MM.1S (cell line): ENCODE measurements around the gene SMIM26.

Experiments
- DNase-seq: peaks from one replicate; pipeline ENCODE4 v3.0.0-alpha.2; 2015
- H2AFZ ChIP-seq: fragments of 300-600 bp; sonication (generic); 2 replicates; pipeline ENCODE4 v1.6.0; 2016; ENCODE audit warnings: antibody characterized with exemption, low read length
- H3F3A ChIP-seq: fragments of 300-600 bp; sonication (generic); 2 replicates; pipeline ENCODE4 v1.6.1; 2016; ENCODE audit warnings: mild to moderate bottlenecking, antibody characterized with exemption, low read length, moderate library complexity, mixed read lengths; ENCODE audit not compliant: insufficient read depth
- H3K27ac ChIP-seq: fragments of 300-600 bp; sonication (generic); 2 replicates; pipeline ENCODE4 v1.5.1; 2016; ENCODE audit warnings: mild to moderate bottlenecking, low read length
- H3K27me3 ChIP-seq: fragments of 300-600 bp; sonication (generic); replicated peaks from 2 replicates; pipeline ENCODE4 v1.6.0; 2016; ENCODE audit warnings: low read length; ENCODE audit not compliant: insufficient read depth
- H3K36me3 ChIP-seq: fragments of 300-600 bp; sonication (generic); replicated peaks from 2 replicates; pipeline ENCODE4 v1.6.1; 2016; ENCODE audit warnings: mild to moderate bottlenecking, low read length, mixed read lengths; ENCODE audit not compliant: insufficient read depth
- H3K4me1 ChIP-seq: fragments of 300-600 bp; sonication (generic); 2 replicates; pipeline ENCODE4 v1.6.1; 2016; ENCODE audit warnings: low read length, mixed read lengths
- H3K4me2 ChIP-seq: fragments of 300-600 bp; sonication (generic); 2 replicates; pipeline ENCODE4 v1.6.0; 2016; ENCODE audit warnings: low read depth, low read length
- H3K4me3 ChIP-seq: fragments of 300-600 bp; sonication (generic); 2 replicates; pipeline ENCODE4 v1.5.1; 2016; ENCODE audit warnings: low read length, mixed read lengths
- H3K79me2 ChIP-seq: fragments of 300-600 bp; sonication (generic); 2 replicates; pipeline ENCODE4 v1.6.1; 2016; ENCODE audit warnings: mixed run types, low read length, mixed read lengths
- H3K9ac ChIP-seq: fragments of 300-600 bp; sonication (generic); 2 replicates; pipeline ENCODE4 v1.6.1; 2016; ENCODE audit warnings: low read length, mixed read lengths
- H3K9me2 ChIP-seq: fragments of 300-600 bp; sonication (generic); replicated peaks from 2 replicates; pipeline ENCODE4 v1.6.1; 2016; ENCODE audit warnings: mild to moderate bottlenecking, low read length, mixed read lengths; ENCODE audit not compliant: insufficient read depth
- H3K9me3 ChIP-seq: fragments of 300-600 bp; sonication (generic); replicated peaks from 2 replicates; pipeline ENCODE4 v1.6.1; 2016; ENCODE audit warnings: mild to moderate bottlenecking, low read length, mixed read lengths; ENCODE audit not compliant: insufficient read depth
- H4K20me1 ChIP-seq: fragments of 300-600 bp; sonication (generic); 2 replicates; pipeline ENCODE4 v1.6.1; 2016; ENCODE audit warnings: mild to moderate bottlenecking, low read length, moderate library complexity, mixed read lengths; ENCODE audit not compliant: insufficient read depth
- EZH2 ChIP-seq: fragments of 300-600 bp; sonication (generic); optimal IDR thresholded peaks from 2 replicates; pipeline ENCODE3; 2017; ENCODE audit warnings: low read depth, mild to moderate bottlenecking, antibody characterized with exemption, low read length, mixed read lengths
- EZH2phosphoT487 ChIP-seq: fragments of 300-600 bp; sonication (generic); IDR thresholded peaks from 2 replicates; pipeline ENCODE4 v1.6.1; 2018; ENCODE audit warnings: antibody characterized with exemption, low read length
- TF ChIP-seq, protein P1 (sequence below): fragments of 300-600 bp; sonication (generic); IDR thresholded peaks from 2 replicates; pipeline ENCODE4 v1.5.1; 2016; ENCODE audit warnings: antibody characterized with exemption, low read length, mixed read lengths

SMIM26 gene

GRCh38 chr20:18589941-18590674 is 22.9 kb downstream of the SMIM26 start:
- H3K4me2 ChIP-seq, result no peak overlapping the region
- H3K27ac ChIP-seq, result no peak overlapping the region
- H3K9me3 ChIP-seq, result no peaks in the 10 kb centered on the region
- no peaks in the 10 kb centered on the region for H4K20me1 ChIP-seq
- TF ChIP-seq, protein P1, sequence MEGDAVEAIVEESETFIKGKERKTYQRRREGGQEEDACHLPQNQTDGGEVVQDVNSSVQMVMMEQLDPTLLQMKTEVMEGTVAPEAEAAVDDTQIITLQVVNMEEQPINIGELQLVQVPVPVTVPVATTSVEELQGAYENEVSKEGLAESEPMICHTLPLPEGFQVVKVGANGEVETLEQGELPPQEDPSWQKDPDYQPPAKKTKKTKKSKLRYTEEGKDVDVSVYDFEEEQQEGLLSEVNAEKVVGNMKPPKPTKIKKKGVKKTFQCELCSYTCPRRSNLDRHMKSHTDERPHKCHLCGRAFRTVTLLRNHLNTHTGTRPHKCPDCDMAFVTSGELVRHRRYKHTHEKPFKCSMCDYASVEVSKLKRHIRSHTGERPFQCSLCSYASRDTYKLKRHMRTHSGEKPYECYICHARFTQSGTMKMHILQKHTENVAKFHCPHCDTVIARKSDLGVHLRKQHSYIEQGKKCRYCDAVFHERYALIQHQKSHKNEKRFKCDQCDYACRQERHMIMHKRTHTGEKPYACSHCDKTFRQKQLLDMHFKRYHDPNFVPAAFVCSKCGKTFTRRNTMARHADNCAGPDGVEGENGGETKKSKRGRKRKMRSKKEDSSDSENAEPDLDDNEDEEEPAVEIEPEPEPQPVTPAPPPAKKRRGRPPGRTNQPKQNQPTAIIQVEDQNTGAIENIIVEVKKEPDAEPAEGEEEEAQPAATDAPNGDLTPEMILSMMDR, result no peak
- TF ChIP-seq EZH2phosphoT487 (no peak), EZH2 (no peak)
- H3K9me2 ChIP-seq, result no peaks in the 10 kb centered on the region
- H2AFZ ChIP-seq, result no peak overlapping the region
- H3K36me3 ChIP-seq, result no peaks in the 10 kb centered on the region
- no peak for DNase-seq
- no peak overlapping the region for H3K4me3 ChIP-seq
- H3F3A ChIP-seq, result peaks cover 7% of the 10 kb centered on the region
- H3K4me1 ChIP-seq, result peaks cover 11% of the 10 kb centered on the region; the same call in 1 of the 2 replicates
- H3K79me2 ChIP-seq, result peaks cover 13% of the 10 kb centered on the region
- no peak overlapping the region for H3K9ac ChIP-seq
- no peaks in the 10 kb centered on the region for H3K27me3 ChIP-seq

- no peak for DNase-seq
- Histone ChIP-seq H3K27me3 (no peaks in the 10 kb centered on the region), H3K79me2 (0 out of 2 replicates have a peak, but pooled peaks cover 3% of the 10 kb centered on the region), H3K4me2 (no peak overlapping the region), H2AFZ (no peak overlapping the region), H3K36me3 (no peaks in the 10 kb centered on the region), H3K4me3 (no peak overlapping the region), H3K4me1 (no peaks in the 10 kb centered on the region), H3K9me3 (no peaks in the 10 kb centered on the region), H3K9ac (no peak overlapping the region), H3F3A (no peaks in the 10 kb centered on the region), H3K9me2 (no peaks in the 10 kb centered on the region), H3K27ac (no peak overlapping the region), H4K20me1 (no peaks in the 10 kb centered on the region)
- TF ChIP-seq EZH2phosphoT487, result no peak
- TF ChIP-seq EZH2, result no peak
- TF ChIP-seq, protein P1, result no peak
These were observed 29.0 kb downstream of the SMIM26 start for GRCh38 chr20:18596270-18596669.

GRCh38 chr20:18609741-18610140 is 42.5 kb downstream of the SMIM26 start:
- Histone ChIP-seq H3K4me3 (no peak overlapping the region), H3K79me2 (no peaks in the 10 kb centered on the region), H3K4me1 (no peaks in the 10 kb centered on the region), H3K9me2 (no peaks in the 10 kb centered on the region), H3K9me3 (no peaks in the 10 kb centered on the region), H3F3A (no peaks in the 10 kb centered on the region), H3K27me3 (no peaks in the 10 kb centered on the region), H3K9ac (no peak overlapping the region), H3K4me2 (no peak overlapping the region), H3K36me3 (no peaks in the 10 kb centered on the region), H2AFZ (no peak overlapping the region), H4K20me1 (no peaks in the 10 kb centered on the region), H3K27ac (no peak overlapping the region)
- DNase-seq, result no peak
- TF ChIP-seq, protein P1, result no peak
